Stimulated activated CD4-positive, alpha-beta T cell treated with anti-CD3 and anti-CD28 coated beads, Interleukin-12 subunit alpha, Interleukin-12 subunit beta, amount 100 ng/mL, for 24 hours (primary cell): ENCODE data around the gene CSF1R.

Experiments used
- DNase-seq, 2 experiments: peaks; one replicate each; pipeline ENCODE4 v3.0.0-alpha.2; 2020; ENCODE audit warnings: low read depth in 2 of 2

Gene CSF1R

GRCh38 chr5:150085950-150086715, at the start of gene CSF1R:
TSS of gene CSF1R (minus strand) at chr5:150086554. CDS start at chr5:150086427, 127 bp downstream.
- no peak for DNase-seq

GRCh38 chr5:150135557-150136304, 49.4 kb upstream of the CSF1R start:
- no peak for DNase-seq

- DNase-seq, result no peak
Measured at GRCh38 chr5:150134198-150134588, 47.8 kb upstream of the CSF1R start.

GRCh38 chr5:150133581-150134197, 47.3 kb upstream of the CSF1R start:
- no peak for DNase-seq

GRCh38 chr5:150132740-150133139, 46.4 kb upstream of the CSF1R start:
- DNase-seq, result no peak

- no peak for DNase-seq
Measured at GRCh38 chr5:150131978-150132694, 45.8 kb upstream of the CSF1R start.

- no peak for DNase-seq
Measured at GRCh38 chr5:150131461-150131860, 45.1 kb upstream of the CSF1R start.

- DNase-seq, result no peak
Measured at GRCh38 chr5:150130493-150130922, 44.2 kb upstream of the CSF1R start.

GRCh38 chr5:150129813-150130492, 43.6 kb upstream of the CSF1R start:
- peak in 1 of 2 experiments; percentile 48 for DNase-seq

- no peak for DNase-seq
Measured at GRCh38 chr5:150129454-150129812, 43.1 kb upstream of the CSF1R start.

- DNase-seq, result no peak
Measured at GRCh38 chr5:150126921-150127265, 40.5 kb upstream of the CSF1R start.

- no peak for DNase-seq
Measured at GRCh38 chr5:150126199-150126920, 40.0 kb upstream of the CSF1R start.

GRCh38 chr5:150125334-150125733, 39.0 kb upstream of the CSF1R start:
- no peak for DNase-seq

GRCh38 chr5:150124596-150124995, 38.2 kb upstream of the CSF1R start:
- no peak for DNase-seq

- DNase-seq, result no peak
Measured at GRCh38 chr5:150124111-150124557, 37.8 kb upstream of the CSF1R start.

- DNase-seq, result no peak
Measured at GRCh38 chr5:150123542-150123941, 37.2 kb upstream of the CSF1R start.

GRCh38 chr5:150122536-150123481, 36.5 kb upstream of the CSF1R start:
- DNase-seq, result no peak

GRCh38 chr5:150122158-150122510, 35.8 kb upstream of the CSF1R start:
- DNase-seq, result no peak

GRCh38 chr5:150121448-150122157, 35.2 kb upstream of the CSF1R start:
- no peak for DNase-seq
